Psoas muscle (tissue), 8 donors: ENCODE measurements around the gene MYCN. TPM values are rescaled to one million over a fixed set of nuclear protein-coding genes. Genes with fewer than 3 reads are reported as not detected.

Source experiments
- ATAC-seq, 4 donors: fragments of 200-7000 bp; cut with Tn5 transposase; one replicate each; pipeline ENCODE4 v1.9.1; 2020; ENCODE audit warnings: moderate library complexity in 3 of 4, mild to moderate bottlenecking in 2 of 4
- DNase-seq, 2 donors: peaks; one replicate each; pipeline ENCODE4 v3.0.0-alpha.2; 2020
- H3K27ac ChIP-seq: fragments of 200-600 bp; one replicate; pipeline ENCODE4 v1.8.0; 2022
- H3K27me3 ChIP-seq, 3 donors: fragments of 200-600 bp in 1 of 3; one replicate each; pipeline versions ENCODE4 v1.6.1 to v1.8.0; 2013 to 2022; ENCODE audit warnings: low read length in 2 of 3, mild to moderate bottlenecking in 2 of 3, moderate library complexity in 1 of 3; ENCODE audit not compliant: insufficient read depth in 3 of 3
- H3K36me3 ChIP-seq, 2 donors: fragments of 200-600 bp in 1 of 2; one replicate each; pipeline versions ENCODE4 v1.6.1 to v1.8.0; 2013 to 2022; ENCODE audit warnings: low read depth in 1 of 2, mild to moderate bottlenecking in 1 of 2, moderate library complexity in 1 of 2; ENCODE audit not compliant: insufficient read depth in 1 of 2
- H3K4me1 ChIP-seq: fragments of 200-600 bp; one replicate; pipeline ENCODE4 v1.8.0; 2022
- H3K4me3 ChIP-seq: fragments of 200-600 bp; one replicate; pipeline ENCODE4 v1.8.0; 2022; ENCODE audit warnings: mild to moderate bottlenecking
- H3K9me3 ChIP-seq: fragments of 200-600 bp; one replicate; pipeline ENCODE4 v1.8.0; 2022
- CTCF ChIP-seq: fragments of 200-600 bp; IDR thresholded peaks from one replicate; pipeline ENCODE4 v1.8.0; 2022; ENCODE audit warnings: antibody characterized with exemption
- WGBS, 3 donors: extraction: QIAGEN DNeasy Blood & Tissue Kit; methylation state at CpG; one replicate each; pipeline versions ENCODE4 v1.1.6 to v1.1.7; 2013; 5-methylcytosine and 5-hydroxymethylcytosine counted together
- intact Hi-C, 2 donors: fragments of 100-400 bp; cut with DNase I; formaldehyde crosslinking; loops; one replicate each; pipeline versions ENCODE4 v1.11.0 to v1.14.2; 2022
- polyA plus RNA-seq, 3 donors: library from polyadenylated mRNA; stranded (reverse); fragments of 200-250 nt; gene quantifications; one replicate each; pipeline ENCODE4 v1.2.3, GENCODE V29; 2013
- total RNA-seq, 4 donors: library from RNA; stranded (reverse); fragmentation: NEBNext Ultra II Directional in 2 of 4; extraction: Animal tissue kit (Norgen Biotek cat#: 25700) in 2 of 4; gene quantifications; one replicate each; pipeline versions ENCODE4 v1.2.1 to v1.2.4, GENCODE V29; 2021 to 2023
- donor health status: healthy with polysubstance abuse.
- donor health status: DM: no; HTN: no; CAD: no; lungs with moderate emphysema.
- donor health status: Bipolar disorder and iron deficiency.
- donor health status: healthy.
- donor health status: DM: yes; HTN: yes; CAD: no.
- donor health status: DM: no; HTN: no; CAD: no.
- donor health status: DM: no; HTN: no; CAD: no.
- donor health status: DM: yes; HTN: yes; CAD: no.

Gene MYCN
- total and polyA plus RNA-seq, 7 donors: 0.10 to 0.36 (median 0.25) TPM

- WGBS, 3 donors: 89 to 95% (median 93%) methylated on average over 14 of the region's 14 CpGs
These were observed 40.3 kb downstream of the MYCN start for GRCh38 chr2:15980605-15981098.

GRCh38 chr2:15981646-15982045 lies 41.3 kb downstream of the MYCN start:
- intact Hi-C loops: no loop called here
- no peak overlapping the region for H3K4me3 ChIP-seq
- H3K27me3 ChIP-seq: no peaks in the 10 kb centered on the region
- no peaks in the 10 kb centered on the region for H3K36me3 ChIP-seq
- no peak for TF ChIP-seq CTCF
- no peaks in the 10 kb centered on the region for H3K4me1 ChIP-seq
- H3K27ac ChIP-seq: no peak overlapping the region
- H3K9me3 ChIP-seq: no peaks in the 10 kb centered on the region
- DNase-seq (no peak), ATAC-seq (no peak)
- 94 to 97% (median 96%) methylated on average over 8 of the region's 8 CpGs for WGBS, 3 donors

More at GRCh38 chr2:15980605-15981098, 40.3 kb downstream of the MYCN start:
- Histone ChIP-seq H3K36me3 (no peaks in the 10 kb centered on the region), H3K9me3 (no peaks in the 10 kb centered on the region), H3K4me1 (no peaks in the 10 kb centered on the region), H3K4me3 (no peak overlapping the region), H3K27me3 (no peaks in the 10 kb centered on the region), H3K27ac (no peak overlapping the region)
- intact Hi-C loops: no loop called here
- no peak for TF ChIP-seq CTCF
- DNase-seq (no peak), ATAC-seq (no peak)

- WGBS, 3 donors: 71 to 79% (median 72%) methylated on average over 10 of the region's 10 CpGs
- Histone ChIP-seq H3K27me3 (no peaks in the 10 kb centered on the region), H3K4me3 (no peak overlapping the region), H3K36me3 (no peaks in the 10 kb centered on the region), H3K9me3 (no peaks in the 10 kb centered on the region), H3K4me1 (no peaks in the 10 kb centered on the region), H3K27ac (no peak overlapping the region)
- no peak for TF ChIP-seq CTCF
- intact Hi-C loops: no loop called here
- no peak for ATAC-seq
- DNase-seq: no peak
These were observed 42.1 kb downstream of the MYCN start for GRCh38 chr2:15982285-15983044.

GRCh38 chr2:15983496-15983895 lies 43.1 kb downstream of the MYCN start:
- no peak overlapping the region for H3K27ac ChIP-seq
- WGBS, 3 donors: 78 to 87% (median 84%) methylated on average over 8 of the region's 8 CpGs
- no peak for DNase-seq

More at GRCh38 chr2:15983496-15983895, 43.1 kb downstream of the MYCN start:
- TF ChIP-seq CTCF: no peak
- ATAC-seq: no peak
- Histone ChIP-seq H3K4me1 (no peaks in the 10 kb centered on the region), H3K27me3 (no peaks in the 10 kb centered on the region), H3K4me3 (no peak overlapping the region), H3K9me3 (no peaks in the 10 kb centered on the region), H3K36me3 (no peaks in the 10 kb centered on the region)
- intact Hi-C loops: no loop called here
